GM23338 (cell line): Measurements from ENCODE around the gene ANAPC13. TPM values are rescaled to one million over a fixed set of nuclear protein-coding genes. Genes with fewer than 3 reads are reported as not detected.

Source experiments
- ATAC-seq: fragments of 200-7000 bp; cut with Tn5 transposase; 3 replicates; pipeline ENCODE4 v1.9.1; 2020
- DNase-seq: peaks from one replicate; pipeline ENCODE4 v3.0.0-alpha.2; 2015; ENCODE audit warnings: low spot score
- H2AFZ ChIP-seq: fragments of 200-600 bp; sonication (generic); 2 replicates; pipeline ENCODE4 v1.8.0; 2016; ENCODE audit warnings: antibody characterized with exemption, mild to moderate bottlenecking, moderate library complexity
- H3F3A ChIP-seq: fragments of 200-600 bp; sonication (generic); replicated peaks from 2 replicates; pipeline ENCODE4 v1.8.0; 2017; ENCODE audit warnings: antibody characterized with exemption, mixed run types, low read depth
- H3K27ac ChIP-seq: fragments of 200-600 bp; sonication (generic); 2 replicates; pipeline ENCODE4 v1.6.1; 2016; ENCODE audit warnings: low read depth
- H3K27me3 ChIP-seq: fragments of 200-600 bp; sonication (generic); 2 replicates; pipeline ENCODE4 v1.8.0; 2016; ENCODE audit warnings: mild to moderate bottlenecking, mixed run types, moderate library complexity; ENCODE audit not compliant: insufficient read depth
- H3K36me3 ChIP-seq: fragments of 200-600 bp; sonication (generic); 2 replicates; pipeline ENCODE4 v1.8.0; 2016; ENCODE audit warnings: mild to moderate bottlenecking; ENCODE audit not compliant: insufficient read depth
- H3K4me1 ChIP-seq: fragments of 200-600 bp; sonication (generic); 2 replicates; pipeline ENCODE4 v1.8.0; 2016; ENCODE audit warnings: mild to moderate bottlenecking, moderate library complexity; ENCODE audit not compliant: insufficient read depth
- H3K4me2 ChIP-seq: fragments of 200-600 bp; sonication (generic); 2 replicates; pipeline ENCODE4 v1.7.1; 2017; ENCODE audit warnings: mixed run types
- H3K4me3 ChIP-seq: fragments of 200-600 bp; sonication (generic); 2 replicates; pipeline ENCODE4 v1.6.1; 2016; ENCODE audit warnings: mixed run types
- H3K79me2 ChIP-seq: fragments of 200-600 bp; sonication (generic); replicated peaks from 2 replicates; pipeline ENCODE4 v1.8.0; 2017; ENCODE audit warnings: mild to moderate bottlenecking; ENCODE audit not compliant: insufficient read depth
- H3K9me2 ChIP-seq: fragments of 200-600 bp; sonication (generic); 2 replicates; pipeline ENCODE4 v1.8.0; 2017; ENCODE audit not compliant: insufficient read depth
- H4K20me1 ChIP-seq: fragments of 200-600 bp; sonication (generic); replicated peaks from 2 replicates; pipeline ENCODE4 v1.8.0; 2017; ENCODE audit warnings: mild to moderate bottlenecking; ENCODE audit not compliant: insufficient read depth
- H3K27ac Mint-ChIP-seq: 2 replicates; pipeline ENCODE4 v1.8.0; 2020; ENCODE audit warnings: inconsistent platforms, mild to moderate bottlenecking, moderate library complexity, mixed read lengths
- H3K27me3 Mint-ChIP-seq: 3 replicates; pipeline ENCODE4 v1.8.0; 2022; ENCODE audit warnings: low read depth, mild to moderate bottlenecking, moderate library complexity, mixed read lengths, inconsistent platforms; ENCODE audit not compliant: insufficient read depth, poor library complexity
- H3K36me3 Mint-ChIP-seq: 3 replicates; pipeline ENCODE4 v1.8.0; 2021; ENCODE audit warnings: low read depth, mild to moderate bottlenecking, inconsistent platforms, moderate library complexity, mixed read lengths
- H3K4me1 Mint-ChIP-seq: 3 replicates; pipeline ENCODE4 v1.8.0; 2020; ENCODE audit warnings: mild to moderate bottlenecking, inconsistent platforms, mixed read lengths
- H3K4me3 Mint-ChIP-seq: 3 replicates; pipeline ENCODE4 v1.8.0; 2021; ENCODE audit warnings: moderate library complexity, mild to moderate bottlenecking, inconsistent platforms, mixed read lengths
- H3K9me3 Mint-ChIP-seq: 3 replicates; pipeline ENCODE4 v1.8.0; 2020; ENCODE audit warnings: moderate library complexity, mild to moderate bottlenecking, inconsistent platforms, mixed read lengths
- CREB1 ChIP-seq: fragments of 250-450 bp; sonication (Bioruptor Pico); IDR thresholded peaks from 2 replicates; pipeline ENCODE4 v1.5.0; 2020; ENCODE audit warnings: low read depth, mild to moderate bottlenecking, moderate library complexity
- EZH2 ChIP-seq: fragments of 200-600 bp; sonication (generic); IDR thresholded peaks from one replicate; pipeline ENCODE4 v1.8.0; 2017; ENCODE audit warnings: antibody characterized with exemption, mild to moderate bottlenecking, low read depth; ENCODE audit not compliant: unreplicated experiment
- NANOG ChIP-seq: IDR thresholded peaks from 2 replicates; pipeline ENCODE4 v1.6.1; 2016; ENCODE audit warnings: antibody characterized with exemption, borderline replicate concordance
- POLR2AphosphoS5 ChIP-seq: IDR thresholded peaks from 2 replicates; pipeline ENCODE4 v1.6.1; 2016; ENCODE audit warnings: antibody characterized with exemption, low read depth
- STAT1 ChIP-seq: IDR thresholded peaks from one replicate; pipeline ENCODE4 v1.6.1; 2016; ENCODE audit warnings: antibody characterized with exemption; ENCODE audit not compliant: unreplicated experiment
- ZNF331 ChIP-seq: fragments of 250-450 bp; sonication (Bioruptor Pico); IDR thresholded peaks from 2 replicates; pipeline ENCODE4 v1.5.0; 2020; ENCODE audit warnings: low read depth, mild to moderate bottlenecking, moderate library complexity
- long read RNA-seq: library from polyadenylated mRNA; unstranded; transcript quantifications from one replicate; pipeline ENCODE4 v2.0.0, GENCODE V29; 2020; ENCODE audit not compliant: unreplicated experiment
- polyA plus RNA-seq: library from polyadenylated mRNA; unstranded; fragments of >200 nt; fragmentation: Nextera tagmentation; extraction: Ambion mirVana; gene quantifications from 2 replicates; pipeline ENCODE4 v1.2.1, GENCODE V29; 2016
- total RNA-seq: library from RNA; depleted of rRNA; stranded (reverse); fragments of >200 nt; shearing (Covaris generic); gene quantifications from 2 replicates; pipeline ENCODE4 v1.2.3, GENCODE V29; 2014; rRNA removed
- TF ChIP-seq, protein P1 (sequence below): IDR thresholded peaks from 2 replicates; pipeline ENCODE4 v1.6.1; 2016; ENCODE audit warnings: antibody characterized with exemption
- TF ChIP-seq, protein P2 (sequence below): IDR thresholded peaks from one replicate; pipeline ENCODE4 v1.6.1; 2018; ENCODE audit warnings: antibody characterized with exemption; ENCODE audit not compliant: unreplicated experiment

ANAPC13 gene, protein sequence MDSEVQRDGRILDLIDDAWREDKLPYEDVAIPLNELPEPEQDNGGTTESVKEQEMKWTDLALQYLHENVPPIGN
- total RNA-seq (44.4 and 50.9 TPM in 2 replicates), polyA plus RNA-seq (61.1 and 76.8 TPM in 2 replicates)
- long read RNA-seq, transcript ANAPC13-204 (3 exons, 1,840 nt), result minor isoform, 15 of 62 reads
- long read RNA-seq, transcript ANAPC13-201 (3 exons, 1,209 nt), result major isoform, 41 of 62 reads
- long read RNA-seq, partial matches to known transcripts, result 0 of 62 reads
- long read RNA-seq, other reads (novel, unspliced or antisense), result 3 of 62 reads

DNA sequence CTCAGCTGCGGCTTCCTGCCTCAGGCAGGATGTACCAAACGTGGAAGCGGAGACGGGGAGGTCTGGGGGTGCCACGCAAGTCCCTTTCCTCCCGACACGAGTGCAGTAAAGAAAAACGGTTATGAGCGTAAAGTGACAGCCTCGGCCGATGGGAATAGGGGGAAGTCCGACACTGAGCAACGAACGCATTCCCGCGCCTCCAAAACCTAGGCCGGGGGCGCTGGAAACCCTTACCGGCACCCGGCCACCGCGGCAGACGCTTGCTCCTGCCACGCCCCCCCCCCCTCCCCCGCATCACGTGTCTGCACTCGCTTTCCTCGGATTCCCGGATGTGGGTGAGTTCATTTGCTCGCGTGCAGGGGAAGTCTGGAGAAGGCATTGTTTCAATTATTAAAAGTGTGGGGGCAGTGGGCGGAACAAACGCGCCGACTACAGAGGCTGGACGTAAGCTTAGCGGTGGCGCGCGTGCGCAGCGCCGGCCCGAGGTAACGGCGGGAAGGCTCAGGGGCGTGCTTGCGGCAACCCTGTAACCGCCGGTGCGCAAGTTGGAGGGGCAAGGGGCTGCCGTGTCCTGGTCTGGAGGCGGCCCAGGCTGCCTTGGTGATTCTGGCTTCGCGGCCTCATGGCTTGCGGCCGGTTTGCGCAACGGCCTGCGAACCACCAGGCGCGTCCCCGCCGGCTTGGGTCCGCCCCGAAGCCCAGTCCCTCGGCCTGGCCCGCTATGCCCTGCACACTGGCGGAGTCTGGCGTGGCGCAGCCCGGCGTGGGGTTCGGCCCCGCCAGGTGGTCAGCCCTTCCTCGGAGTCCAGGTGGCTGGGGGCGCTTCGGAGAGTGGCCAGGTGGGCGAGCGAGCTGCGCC, at the start of gene ANAPC13, which contains the start of gene CEP63:
Gene ANAPC13 (minus strand): TSS at position 268 of the 859 bp plus-strand sequence. CDS start 3,081 bp downstream, outside the sequence.
Gene CEP63 (plus strand): TSS at position 340 of the 859 bp plus-strand sequence. CDS start 9,264 bp downstream, outside the sequence.
- H3K4me2 ChIP-seq, result peak within 1 kb of the TSS; percentile 98
- Mint-ChIP-seq H3K27ac (peak within 1 kb of the TSS; percentile 96), H3K27me3 (peaks cover 9% of the 10 kb centered on the region), H3K4me1 (peaks cover 22% of the 10 kb centered on the region), H3K4me3 (peak within 1 kb of the TSS; percentile 91), H3K9me3 (no peaks in the 10 kb centered on the region), H3K36me3 (peaks cover 27% of the 10 kb centered on the region)
- 0 out of 2 replicates have a peak, but pooled peaks cover 3% of the 10 kb centered on the region for H3F3A ChIP-seq
- H3K4me1 ChIP-seq, result peaks cover 14% of the 10 kb centered on the region
- DNase-seq (peak; percentile 98), ATAC-seq (peak; percentile 87)
- H3K9me2 ChIP-seq, result no peaks in the 10 kb centered on the region
- H4K20me1 ChIP-seq, result peaks cover 4% of the 10 kb centered on the region; the same call in 1 of the 2 replicates
- peaks cover 16% of the 10 kb centered on the region; the same call in 1 of the 2 replicates for H3K36me3 ChIP-seq
- peak within 1 kb of the TSS; percentile 81 for H3K27ac ChIP-seq
- TF ChIP-seq, protein P1, sequence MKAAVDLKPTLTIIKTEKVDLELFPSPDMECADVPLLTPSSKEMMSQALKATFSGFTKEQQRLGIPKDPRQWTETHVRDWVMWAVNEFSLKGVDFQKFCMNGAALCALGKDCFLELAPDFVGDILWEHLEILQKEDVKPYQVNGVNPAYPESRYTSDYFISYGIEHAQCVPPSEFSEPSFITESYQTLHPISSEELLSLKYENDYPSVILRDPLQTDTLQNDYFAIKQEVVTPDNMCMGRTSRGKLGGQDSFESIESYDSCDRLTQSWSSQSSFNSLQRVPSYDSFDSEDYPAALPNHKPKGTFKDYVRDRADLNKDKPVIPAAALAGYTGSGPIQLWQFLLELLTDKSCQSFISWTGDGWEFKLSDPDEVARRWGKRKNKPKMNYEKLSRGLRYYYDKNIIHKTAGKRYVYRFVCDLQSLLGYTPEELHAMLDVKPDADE, result peak; percentile 75; the same call in 1 of the 2 replicates
- TF ChIP-seq ZNF331 (CRISPR knock-in tag), result no peak
- no peak for TF ChIP-seq NANOG
- TF ChIP-seq STAT1, result no peak
- TF ChIP-seq CREB1, result peak; percentile 62
- peak; percentile 69 for TF ChIP-seq POLR2AphosphoS5
- no peak for TF ChIP-seq EZH2
- TF ChIP-seq, protein P2, sequence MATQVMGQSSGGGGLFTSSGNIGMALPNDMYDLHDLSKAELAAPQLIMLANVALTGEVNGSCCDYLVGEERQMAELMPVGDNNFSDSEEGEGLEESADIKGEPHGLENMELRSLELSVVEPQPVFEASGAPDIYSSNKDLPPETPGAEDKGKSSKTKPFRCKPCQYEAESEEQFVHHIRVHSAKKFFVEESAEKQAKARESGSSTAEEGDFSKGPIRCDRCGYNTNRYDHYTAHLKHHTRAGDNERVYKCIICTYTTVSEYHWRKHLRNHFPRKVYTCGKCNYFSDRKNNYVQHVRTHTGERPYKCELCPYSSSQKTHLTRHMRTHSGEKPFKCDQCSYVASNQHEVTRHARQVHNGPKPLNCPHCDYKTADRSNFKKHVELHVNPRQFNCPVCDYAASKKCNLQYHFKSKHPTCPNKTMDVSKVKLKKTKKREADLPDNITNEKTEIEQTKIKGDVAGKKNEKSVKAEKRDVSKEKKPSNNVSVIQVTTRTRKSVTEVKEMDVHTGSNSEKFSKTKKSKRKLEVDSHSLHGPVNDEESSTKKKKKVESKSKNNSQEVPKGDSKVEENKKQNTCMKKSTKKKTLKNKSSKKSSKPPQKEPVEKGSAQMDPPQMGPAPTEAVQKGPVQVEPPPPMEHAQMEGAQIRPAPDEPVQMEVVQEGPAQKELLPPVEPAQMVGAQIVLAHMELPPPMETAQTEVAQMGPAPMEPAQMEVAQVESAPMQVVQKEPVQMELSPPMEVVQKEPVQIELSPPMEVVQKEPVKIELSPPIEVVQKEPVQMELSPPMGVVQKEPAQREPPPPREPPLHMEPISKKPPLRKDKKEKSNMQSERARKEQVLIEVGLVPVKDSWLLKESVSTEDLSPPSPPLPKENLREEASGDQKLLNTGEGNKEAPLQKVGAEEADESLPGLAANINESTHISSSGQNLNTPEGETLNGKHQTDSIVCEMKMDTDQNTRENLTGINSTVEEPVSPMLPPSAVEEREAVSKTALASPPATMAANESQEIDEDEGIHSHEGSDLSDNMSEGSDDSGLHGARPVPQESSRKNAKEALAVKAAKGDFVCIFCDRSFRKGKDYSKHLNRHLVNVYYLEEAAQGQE, result no peak
- no peaks in the 10 kb centered on the region for H3K27me3 ChIP-seq
- H3K4me3 ChIP-seq, result peak within 1 kb of the TSS; percentile 82
- H3K79me2 ChIP-seq, result peaks cover 49% of the 10 kb centered on the region
- H2AFZ ChIP-seq, result peak within 1 kb of the TSS; percentile 89
